Brain microvascular endothelial cell (primary cell): Measurements from ENCODE around the gene SOCS1.

ENCODE experiments used
- DNase-seq: peaks from one replicate; pipeline ENCODE4 v3.0.0-alpha.2; 2020
- H3K27ac ChIP-seq: fragments of 250-450 bp; sonication (Bioruptor Pico); 2 replicates; pipeline ENCODE4 v1.5.1; 2020; ENCODE audit warnings: mild to moderate bottlenecking, moderate library complexity
- H3K27me3 ChIP-seq: fragments of 250-450 bp; sonication (Bioruptor Pico); replicated peaks from 2 replicates; pipeline ENCODE4 v1.5.1; 2020; ENCODE audit warnings: mild to moderate bottlenecking
- H3K36me3 ChIP-seq: fragments of 250-450 bp; sonication (Bioruptor Pico); replicated peaks from 2 replicates; pipeline ENCODE4 v1.5.1; 2020; ENCODE audit warnings: mild to moderate bottlenecking
- H3K4me3 ChIP-seq: 2 replicates; pipeline ENCODE4 v1.5.1; 2011; ENCODE audit warnings: low read depth, mild to moderate bottlenecking, control low read depth, low read length, moderate library complexity
- in situ Hi-C: cut with HindIII; loops from 2 replicates; pipeline ENCODE4 v1.10.0; 2017; ENCODE audit warnings: low sequenced_read_pairs, low pct_ligation_motif_present
- TF ChIP-seq, protein P1 (sequence below): IDR thresholded peaks from 2 replicates; pipeline ENCODE4 v1.5.1; 2011; ENCODE audit warnings: low read depth, mild to moderate bottlenecking, moderate library complexity, low read length, control low read depth, inconsistent platforms; ENCODE audit errors: missing control alignments

Gene SOCS1

GRCh38 chr16:11218604-11218962, 37.4 kb downstream of the SOCS1 start:
- TF ChIP-seq, protein P1, sequence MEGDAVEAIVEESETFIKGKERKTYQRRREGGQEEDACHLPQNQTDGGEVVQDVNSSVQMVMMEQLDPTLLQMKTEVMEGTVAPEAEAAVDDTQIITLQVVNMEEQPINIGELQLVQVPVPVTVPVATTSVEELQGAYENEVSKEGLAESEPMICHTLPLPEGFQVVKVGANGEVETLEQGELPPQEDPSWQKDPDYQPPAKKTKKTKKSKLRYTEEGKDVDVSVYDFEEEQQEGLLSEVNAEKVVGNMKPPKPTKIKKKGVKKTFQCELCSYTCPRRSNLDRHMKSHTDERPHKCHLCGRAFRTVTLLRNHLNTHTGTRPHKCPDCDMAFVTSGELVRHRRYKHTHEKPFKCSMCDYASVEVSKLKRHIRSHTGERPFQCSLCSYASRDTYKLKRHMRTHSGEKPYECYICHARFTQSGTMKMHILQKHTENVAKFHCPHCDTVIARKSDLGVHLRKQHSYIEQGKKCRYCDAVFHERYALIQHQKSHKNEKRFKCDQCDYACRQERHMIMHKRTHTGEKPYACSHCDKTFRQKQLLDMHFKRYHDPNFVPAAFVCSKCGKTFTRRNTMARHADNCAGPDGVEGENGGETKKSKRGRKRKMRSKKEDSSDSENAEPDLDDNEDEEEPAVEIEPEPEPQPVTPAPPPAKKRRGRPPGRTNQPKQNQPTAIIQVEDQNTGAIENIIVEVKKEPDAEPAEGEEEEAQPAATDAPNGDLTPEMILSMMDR = peak; percentile 69
- in situ Hi-C loops = no loop called here

GRCh38 chr16:11217651-11218603, 38.1 kb downstream of the SOCS1 start:
- in situ Hi-C loops = no loop called here
- H3K36me3 ChIP-seq = no peaks in the 10 kb centered on the region
- no peak for DNase-seq

More at GRCh38 chr16:11218604-11218962, 37.4 kb downstream of the SOCS1 start:
- Histone ChIP-seq H3K27ac (no peak overlapping the region), H3K27me3 (no peaks in the 10 kb centered on the region), H3K4me3 (no peak overlapping the region), H3K36me3 (no peaks in the 10 kb centered on the region)
- DNase-seq = no peak

GRCh38 chr16:11215935-11216556, 40.0 kb downstream of the SOCS1 start:
- DNase-seq = no peak
- no peaks in the 10 kb centered on the region for H3K27me3 ChIP-seq
- H3K27ac ChIP-seq = no peak overlapping the region
- no peak overlapping the region for H3K4me3 ChIP-seq
- in situ Hi-C loops = no loop called here
- TF ChIP-seq, protein P1 = no peak
- no peaks in the 10 kb centered on the region for H3K36me3 ChIP-seq

More at GRCh38 chr16:11217651-11218603, 38.1 kb downstream of the SOCS1 start:
- Histone ChIP-seq H3K27ac (no peak overlapping the region), H3K27me3 (no peaks in the 10 kb centered on the region), H3K4me3 (no peak overlapping the region)
- TF ChIP-seq, protein P1 = no peak

GRCh38 chr16:11213799-11214198, 42.2 kb downstream of the SOCS1 start:
- no peak overlapping the region for H3K4me3 ChIP-seq
- in situ Hi-C loops = no loop called here
- no peaks in the 10 kb centered on the region for H3K36me3 ChIP-seq
- H3K27me3 ChIP-seq = no peaks in the 10 kb centered on the region
- TF ChIP-seq, protein P1 = no peak
- no peak for DNase-seq
- no peak overlapping the region for H3K27ac ChIP-seq

DNA sequence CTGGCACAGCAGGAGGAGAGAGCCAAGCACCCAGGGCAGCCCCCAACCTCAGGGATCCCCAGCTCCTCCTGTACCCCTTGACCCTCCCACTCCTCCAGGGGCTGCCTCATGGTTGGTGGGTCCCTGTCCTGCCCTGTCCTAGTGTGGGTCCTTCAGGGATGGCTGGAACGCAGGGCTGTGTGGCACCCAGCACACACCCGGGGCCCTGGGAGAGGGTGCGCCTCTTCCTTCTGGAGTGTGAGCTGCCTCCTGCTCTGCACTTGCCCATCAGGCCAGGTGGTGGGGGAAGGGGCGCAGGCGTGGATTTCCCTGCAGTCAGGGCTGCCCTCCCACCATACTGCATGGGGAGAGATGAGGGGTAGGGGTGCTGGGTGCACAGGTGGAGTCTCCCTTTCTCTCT, 42.6 kb downstream of the SOCS1 start:
- TF ChIP-seq, protein P1 = no peak
- DNase-seq = no peak
- in situ Hi-C loops = no loop called here
- no peak overlapping the region for H3K4me3 ChIP-seq
- H3K27me3 ChIP-seq = no peaks in the 10 kb centered on the region
- no peak overlapping the region for H3K27ac ChIP-seq
- no peaks in the 10 kb centered on the region for H3K36me3 ChIP-seq
